GM15510 (cell line): ENCODE data around the gene BCKDK.

Experiments used
- POLR2A ChIP-seq: IDR thresholded peaks from 3 replicates; pipeline ENCODE4 v1.6.1; 2011; ENCODE audit warnings: borderline replicate concordance; ENCODE audit not compliant: insufficient read length; ENCODE audit errors: extremely low read depth

BCKDK gene

GRCh38 chr16:31085873-31086628 is 22.1 kb upstream of the BCKDK start:
- TF ChIP-seq POLR2A = no peak

DNA sequence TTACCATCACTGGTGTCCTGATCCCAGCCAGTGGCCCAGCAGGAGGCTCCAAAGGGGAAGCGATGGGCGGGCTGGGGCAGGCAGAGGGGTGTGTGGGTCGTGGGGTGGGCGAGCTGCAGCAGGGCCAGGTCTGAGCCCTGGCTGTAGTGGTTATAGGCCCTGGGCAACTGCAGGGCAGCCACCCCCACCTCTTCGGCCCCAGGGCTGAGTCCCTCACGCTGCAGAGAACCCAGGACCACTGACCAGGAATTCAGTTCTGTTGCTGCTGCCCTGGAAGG is 21.6 kb upstream of the BCKDK start:
- no peak for TF ChIP-seq POLR2A

DNA sequence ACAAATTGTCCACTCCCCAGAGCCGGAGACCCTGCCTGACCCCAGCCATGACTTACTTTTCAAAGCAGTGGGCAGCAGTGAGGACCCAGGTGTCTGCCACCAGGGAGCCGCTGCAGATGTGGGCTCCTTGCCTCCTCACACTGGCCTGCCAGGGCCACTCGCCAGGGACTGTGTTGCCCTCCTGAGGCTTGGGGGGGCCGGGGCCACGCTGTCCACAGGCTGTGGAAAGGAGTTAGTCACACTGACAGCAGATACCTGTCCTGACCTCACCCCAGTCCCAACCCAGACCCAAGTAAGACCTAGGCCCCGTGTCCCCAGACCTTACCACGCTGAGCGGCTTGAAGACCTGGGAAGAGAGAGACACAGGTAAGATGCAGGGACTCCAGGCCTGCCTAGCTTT is 20.7 kb upstream of the BCKDK start:
- TF ChIP-seq POLR2A = no peak

DNA sequence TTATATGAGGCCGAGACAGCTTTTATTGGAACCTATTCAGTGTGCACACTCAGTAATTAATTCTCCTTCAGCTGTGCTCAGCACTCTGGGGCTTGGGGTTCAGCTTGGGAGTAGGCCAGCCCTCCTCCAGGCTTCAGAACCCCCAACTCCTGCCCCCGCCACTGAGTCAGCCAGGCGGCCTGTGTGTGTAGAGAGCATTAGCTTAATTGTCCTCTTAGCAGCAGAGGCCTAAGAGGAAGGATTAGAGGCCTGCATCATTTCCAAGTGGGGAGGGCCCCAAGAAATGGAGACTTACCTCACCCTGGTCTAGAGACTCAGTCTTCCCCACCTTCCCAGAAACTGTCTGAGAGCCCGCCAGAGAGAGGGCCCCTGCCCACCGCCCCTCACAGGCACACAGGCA is 20.2 kb upstream of the BCKDK start:
- no peak for TF ChIP-seq POLR2A

DNA sequence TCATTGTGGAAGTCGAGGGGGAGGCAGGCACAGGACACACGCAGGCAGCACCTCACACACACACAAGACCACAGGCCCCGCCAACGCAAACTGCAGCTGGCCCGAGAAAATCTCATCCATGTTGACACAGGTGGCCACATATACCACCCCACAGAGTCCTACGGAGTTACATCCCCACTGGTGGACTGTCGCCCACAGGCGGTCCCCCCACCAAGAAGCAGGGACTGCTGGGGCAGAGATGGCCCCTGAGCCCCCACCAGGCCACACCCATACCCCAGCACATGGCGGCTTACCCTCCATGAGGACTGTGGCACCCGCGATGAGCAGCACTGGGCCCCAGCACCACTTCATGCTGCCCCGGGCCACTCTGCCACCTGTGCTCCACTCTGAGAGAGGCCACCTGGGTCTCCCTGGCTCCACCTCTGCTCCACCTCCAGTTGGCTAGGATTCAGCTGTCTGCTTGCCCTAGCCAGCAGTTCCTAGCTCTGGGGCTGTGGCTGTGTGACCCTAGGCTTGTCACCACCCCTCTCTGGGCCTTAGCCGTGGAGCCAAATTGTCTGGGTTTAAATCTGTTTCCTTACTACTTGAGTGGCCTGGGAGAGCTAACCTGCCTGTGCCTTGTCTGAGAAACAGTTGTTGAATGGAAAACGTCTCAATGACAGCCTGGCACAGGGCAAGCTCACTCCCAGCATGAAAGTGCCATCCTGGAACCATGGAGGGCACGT is 19.6 kb upstream of the BCKDK start, which contains the start of gene PRSS53:
Gene PRSS53, minus strand, starts transcription at position 485 of the 725 bp plus-strand sequence. Its CDS starts 134 bp downstream, at position 351.
- TF ChIP-seq POLR2A = no peak

DNA sequence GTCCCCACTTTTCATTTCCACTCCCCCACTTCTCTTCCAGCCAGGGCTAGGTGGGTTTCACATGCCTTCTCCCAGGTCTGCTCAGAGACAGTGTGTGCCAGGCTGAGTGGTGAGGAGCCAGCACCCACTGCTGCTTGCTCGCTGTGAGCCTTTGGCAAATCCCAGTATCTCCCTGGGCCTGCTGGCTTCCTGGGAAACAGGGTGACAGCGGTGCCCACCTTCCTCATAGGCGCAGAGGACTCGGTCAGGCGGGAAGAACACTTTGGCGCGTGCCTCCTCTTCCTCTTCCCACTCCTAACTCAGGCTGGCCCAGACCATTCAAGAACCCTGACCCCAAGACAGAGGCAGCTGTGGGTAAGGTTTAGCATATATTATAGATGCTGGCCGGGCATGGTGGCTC is 19.0 kb upstream of the BCKDK start:
- no peak for TF ChIP-seq POLR2A

- TF ChIP-seq POLR2A = no peak
These were observed 17.6 kb upstream of the BCKDK start for GRCh38 chr16:31090540-31090939.

DNA sequence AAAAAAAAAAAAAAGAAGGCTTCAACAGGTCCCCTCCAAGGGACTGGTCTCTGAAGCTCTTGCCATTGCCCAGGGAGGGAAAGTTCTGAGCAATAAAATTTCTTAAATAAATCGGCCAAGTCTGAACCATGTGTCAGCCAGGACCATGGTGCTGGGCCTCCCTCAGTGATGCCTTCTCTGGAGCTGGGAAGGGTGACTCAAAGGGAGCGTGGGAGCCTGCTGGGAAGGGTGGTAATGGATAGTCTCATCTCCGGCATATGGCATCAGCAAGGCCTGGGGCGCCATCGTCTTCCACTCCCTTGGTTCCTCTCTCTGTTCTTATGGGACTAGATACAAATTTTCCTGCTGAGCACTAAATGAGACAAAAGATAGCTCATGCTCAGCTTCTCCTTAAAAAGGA is 15.9 kb upstream of the BCKDK start:
- no peak for TF ChIP-seq POLR2A

DNA sequence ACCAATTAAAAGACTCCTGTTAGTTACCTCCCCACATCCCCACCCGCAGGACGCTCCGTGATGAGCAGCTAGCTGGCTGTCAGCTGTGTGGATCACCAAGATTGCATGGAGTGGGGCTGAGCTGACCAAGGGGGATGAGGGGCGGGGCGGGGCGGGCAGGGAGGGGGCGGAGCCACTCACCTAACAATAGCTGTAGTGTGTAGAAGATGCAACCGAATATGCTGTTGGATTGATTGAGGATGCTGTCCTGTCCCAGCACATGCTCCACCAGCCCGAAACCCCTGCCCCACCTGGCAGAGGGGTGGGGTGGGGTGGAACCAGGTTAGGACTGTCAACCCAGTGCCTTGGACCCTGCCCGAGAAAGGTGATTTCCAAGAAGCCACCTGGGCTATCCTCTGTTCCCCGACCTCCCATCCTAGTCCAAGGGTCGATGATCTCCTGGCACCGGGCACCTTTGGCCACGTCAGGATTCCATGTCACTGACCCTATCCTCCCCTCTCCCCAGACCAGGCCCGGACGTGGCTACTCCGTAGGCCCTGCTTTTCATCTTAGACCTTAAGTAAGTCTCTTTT is 15.0 kb upstream of the BCKDK start:
- TF ChIP-seq POLR2A = no peak

- TF ChIP-seq POLR2A = no peak
These were observed 14.1 kb upstream of the BCKDK start for GRCh38 chr16:31094088-31094423.

GRCh38 chr16:31094424-31095120 is 13.6 kb upstream of the BCKDK start, which contains the start of gene VKORC1:
VKORC1 (minus strand) TSS chr16:31094797; CDS start chr16:31094729, 68 bp downstream.
- TF ChIP-seq POLR2A = peak; percentile 58

GRCh38 chr16:31099860-31100638 is 8.1 kb upstream of the BCKDK start:
- TF ChIP-seq POLR2A = no peak

- peak; percentile 45 for TF ChIP-seq POLR2A
These were observed 2.4 kb upstream of the BCKDK start for GRCh38 chr16:31105677-31106213.
